ENCODE results near the gene SCAF4.

Gene SCAF4

DNA sequence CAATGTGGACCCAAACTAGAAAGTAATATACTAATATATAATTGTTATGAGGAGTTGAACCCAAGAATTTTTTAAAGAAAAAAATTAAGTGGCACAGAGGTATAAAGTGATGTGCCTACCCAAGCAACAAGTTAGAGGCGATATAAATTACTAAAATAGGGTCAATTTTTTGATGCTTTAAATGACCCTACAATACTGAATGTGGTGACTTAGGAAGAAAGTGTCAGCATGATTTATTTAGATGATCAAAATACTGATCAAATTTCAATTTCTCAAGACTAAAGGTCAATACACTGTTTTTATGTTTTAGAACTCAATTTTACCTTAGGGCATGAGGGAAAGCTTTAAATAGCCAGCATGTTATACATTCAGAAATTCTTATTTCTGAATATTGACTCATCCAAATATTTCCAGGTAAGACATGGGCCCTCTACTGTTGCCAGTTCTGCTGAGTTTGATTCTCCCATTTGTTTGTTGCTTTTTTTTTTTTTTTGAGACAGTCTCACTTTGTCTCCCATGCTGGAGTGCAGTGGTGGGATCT is 20.1 kb downstream of the SCAF4 start:
- DNase-seq: no peak

- no peak for DNase-seq
Measured at GRCh38 chr21:31711326-31711725, 20.6 kb downstream of the SCAF4 start.

- DNase-seq: no peak
Measured at GRCh38 chr21:31710586-31710985, 21.3 kb downstream of the SCAF4 start.

DNA sequence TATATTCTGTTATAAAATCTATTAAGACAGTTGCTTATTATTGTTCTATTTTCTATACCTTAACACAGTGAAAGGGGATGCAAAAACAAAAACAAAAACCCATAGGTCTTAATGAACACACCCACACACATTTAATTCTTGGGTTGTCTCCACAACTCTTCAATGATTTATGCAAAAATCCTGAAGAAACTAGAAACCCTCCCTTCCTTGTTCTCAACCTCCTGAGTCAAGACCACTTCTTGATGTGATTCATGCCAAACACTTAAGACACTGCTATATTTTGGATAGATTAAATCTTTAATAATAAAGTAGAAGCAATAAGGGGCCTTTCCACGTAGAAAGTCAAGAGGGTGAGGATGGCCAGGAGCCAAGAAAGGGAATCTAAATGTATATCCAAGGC is 23.4 kb downstream of the SCAF4 start:
- DNase-seq: no peak

- no peak for DNase-seq
Measured at GRCh38 chr21:31707499-31707898, 24.4 kb downstream of the SCAF4 start.

DNA sequence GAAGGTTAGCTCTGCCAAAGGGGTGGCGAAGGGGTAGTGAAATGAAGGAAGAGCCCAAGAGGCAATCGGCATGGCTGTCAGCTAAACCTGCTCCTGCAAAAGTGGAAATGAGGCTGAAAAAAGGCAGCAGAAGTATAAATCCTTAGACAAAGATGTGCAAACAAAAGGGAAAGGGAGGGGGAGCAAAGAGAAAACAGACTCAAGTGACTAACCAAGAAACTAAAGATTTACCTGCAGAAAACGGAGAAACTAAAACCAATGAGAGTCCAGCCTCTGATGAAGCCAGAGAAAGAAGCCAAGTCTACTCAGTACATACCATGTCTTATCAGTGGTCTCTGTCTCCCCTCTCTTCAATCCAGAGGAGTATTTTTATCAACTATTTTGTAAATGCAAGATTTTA is 25.4 kb downstream of the SCAF4 start:
- DNase-seq: no peak

DNA sequence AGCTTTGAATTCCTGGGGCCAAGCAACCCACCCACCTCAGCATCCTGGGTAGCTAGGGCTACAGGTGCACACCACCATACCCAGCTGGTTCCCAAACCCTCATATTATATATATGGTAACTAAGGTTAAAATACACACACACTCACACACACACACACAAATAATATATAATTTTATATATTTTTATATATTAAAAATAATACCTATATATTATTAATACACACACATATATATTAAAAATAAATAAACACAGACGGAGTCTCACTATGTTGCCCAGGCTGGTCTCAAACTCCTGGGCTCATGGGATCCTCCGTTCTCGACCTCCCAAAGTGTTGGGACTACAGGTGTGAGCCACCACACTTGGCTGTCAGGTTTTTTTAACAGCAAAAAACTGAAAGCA is 31.9 kb downstream of the SCAF4 start:
- no peak for DNase-seq

DNA sequence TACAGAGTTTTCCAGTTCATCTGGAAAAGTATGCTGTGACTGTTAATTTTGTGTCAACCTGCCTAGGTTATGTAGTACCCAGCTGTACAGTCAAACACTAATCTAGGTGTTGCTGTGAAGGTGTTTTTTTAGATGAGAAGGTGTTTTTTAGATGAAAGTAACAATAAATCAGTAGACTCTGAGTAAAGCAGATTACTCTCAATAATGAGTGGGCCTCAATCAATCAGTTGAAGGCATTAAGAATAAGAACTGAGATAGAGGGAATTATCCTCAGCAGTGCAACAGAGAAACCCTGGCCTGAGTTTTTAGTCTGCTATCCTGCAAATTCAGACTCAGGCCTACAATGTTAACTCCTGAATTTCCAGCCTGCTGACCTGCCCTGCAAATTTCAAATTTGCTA is 33.5 kb downstream of the SCAF4 start:
- no peak for DNase-seq

- DNase-seq: no peak
Measured at GRCh38 chr21:31696424-31696823, 35.5 kb downstream of the SCAF4 start.

DNA sequence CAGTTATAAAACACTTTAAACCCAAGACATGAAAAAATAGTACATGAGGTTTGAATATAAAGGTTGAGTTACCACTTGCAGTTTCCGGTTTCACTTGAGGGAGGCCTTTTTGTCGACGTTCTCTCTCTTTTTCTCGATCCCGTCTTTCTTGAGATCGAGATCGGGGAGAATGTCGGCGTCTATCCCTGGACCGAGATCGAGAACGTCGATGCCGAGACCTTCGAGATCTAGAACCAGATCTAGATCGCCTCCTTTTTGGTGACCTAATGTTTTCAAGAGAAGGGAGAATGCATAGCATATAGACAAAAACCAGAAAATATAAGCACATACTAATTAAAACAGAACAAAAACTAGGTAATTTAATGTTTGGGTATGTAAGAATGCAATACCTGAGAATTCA is 38.7 kb downstream of the SCAF4 start:
- no peak for DNase-seq

GRCh38 chr21:31688603-31689368 is 43.1 kb downstream of the SCAF4 start:
- no peak for DNase-seq

DNA sequence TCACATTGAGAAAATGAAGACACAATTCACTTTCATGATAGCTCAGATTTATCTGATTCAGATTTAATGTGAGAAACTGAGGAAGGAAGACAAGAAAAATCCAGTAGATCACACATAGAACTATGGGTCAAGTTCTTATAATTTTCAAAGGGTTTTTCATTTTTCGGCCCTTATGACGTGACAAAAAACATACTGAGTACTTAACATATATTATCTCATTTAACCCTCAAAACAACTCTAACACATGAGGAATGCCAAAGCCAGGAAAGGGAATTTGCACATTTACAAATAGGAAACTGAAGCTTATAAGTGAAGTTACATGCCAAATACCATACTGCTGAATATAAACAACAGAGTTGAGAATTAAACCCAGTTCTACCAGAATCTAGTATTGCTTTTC is 44.8 kb downstream of the SCAF4 start:
- no peak for DNase-seq

DNA sequence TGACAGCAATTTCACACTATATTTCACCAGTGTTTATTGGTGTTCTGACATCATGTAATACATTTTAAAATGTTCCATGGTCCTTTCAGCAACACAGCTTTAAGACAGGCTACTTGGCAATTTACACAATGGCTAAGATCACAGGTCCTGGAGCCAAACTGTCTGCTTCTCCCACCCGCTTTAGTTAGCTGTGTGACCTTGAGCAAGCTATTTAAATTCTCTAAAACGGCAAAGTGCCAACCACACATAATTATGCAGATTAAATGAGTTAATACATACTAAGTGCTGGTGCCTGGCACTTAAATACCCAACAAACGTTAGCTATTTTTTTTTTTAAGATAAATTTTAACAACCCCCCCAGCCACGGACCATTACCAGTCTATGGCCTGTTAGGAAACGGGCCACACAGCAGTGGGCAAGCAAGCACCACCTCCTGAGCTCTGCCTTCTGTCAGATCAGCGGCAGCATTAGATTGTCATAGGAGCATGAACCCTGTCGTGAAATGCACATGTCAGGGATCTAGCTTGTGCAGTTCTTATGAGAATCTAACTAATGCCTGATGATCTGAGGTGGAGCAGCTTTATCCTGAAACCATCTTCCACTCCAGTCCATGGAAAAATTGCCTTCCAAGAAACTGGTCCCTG is 45.5 kb downstream of the SCAF4 start:
- no peak for DNase-seq

DNA sequence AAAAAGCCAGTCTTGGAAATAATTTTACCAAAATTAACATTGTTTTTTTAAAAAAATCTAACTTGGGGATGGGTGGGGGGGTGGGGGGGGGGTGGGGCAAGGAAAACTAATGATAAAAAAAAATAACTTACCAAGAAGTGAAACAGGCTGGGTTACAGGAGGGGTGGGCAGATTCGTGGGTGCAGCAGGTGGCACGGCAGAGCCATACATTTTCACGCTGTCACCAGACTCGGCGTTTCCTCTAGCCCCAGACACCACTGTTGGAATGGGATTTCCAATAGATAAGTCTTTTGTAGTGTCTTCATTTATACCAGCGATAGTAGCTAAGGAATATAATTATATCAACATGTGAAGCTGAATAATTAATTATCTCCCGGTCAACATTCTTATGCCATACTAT is 47.0 kb downstream of the SCAF4 start:
- no peak for DNase-seq

DNA sequence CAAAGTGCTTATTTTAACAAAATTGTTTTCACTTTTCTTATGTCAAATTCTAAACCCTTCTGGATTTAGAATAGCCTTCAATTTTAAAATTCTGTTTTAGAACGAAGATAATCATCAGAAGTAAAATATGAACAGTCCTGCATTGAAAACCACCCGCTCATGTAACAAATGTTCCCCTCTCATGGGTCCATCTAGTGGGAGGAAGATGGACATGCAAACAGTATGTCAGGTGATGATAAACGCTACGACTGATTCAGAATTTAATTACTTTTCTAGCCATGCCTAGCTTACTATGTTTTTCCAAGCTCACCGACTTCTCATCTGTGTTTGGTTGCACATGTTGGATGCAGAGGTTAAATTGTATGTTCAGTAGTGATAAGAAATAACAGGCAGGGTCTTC is 48.9 kb downstream of the SCAF4 start:
- no peak for DNase-seq

DNA sequence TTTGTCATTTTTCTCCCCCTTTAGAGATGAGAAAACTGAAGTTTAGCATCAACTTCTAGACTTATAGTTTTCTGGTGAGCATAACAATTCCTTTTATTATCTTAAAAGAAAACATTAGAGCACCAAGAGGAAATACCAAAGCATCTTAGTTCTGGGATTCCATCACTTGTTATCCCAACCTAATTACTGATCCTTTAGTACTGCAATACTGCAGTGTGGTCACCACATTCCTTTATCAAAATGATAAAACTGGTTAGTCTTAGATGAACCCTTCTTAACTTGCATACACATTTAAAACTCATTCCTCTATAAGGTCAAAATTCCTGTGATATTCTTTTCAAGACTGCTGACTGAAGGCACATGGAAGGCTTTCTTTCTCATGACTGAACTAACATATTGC is 49.3 kb downstream of the SCAF4 start:
- DNase-seq: no peak

DNA sequence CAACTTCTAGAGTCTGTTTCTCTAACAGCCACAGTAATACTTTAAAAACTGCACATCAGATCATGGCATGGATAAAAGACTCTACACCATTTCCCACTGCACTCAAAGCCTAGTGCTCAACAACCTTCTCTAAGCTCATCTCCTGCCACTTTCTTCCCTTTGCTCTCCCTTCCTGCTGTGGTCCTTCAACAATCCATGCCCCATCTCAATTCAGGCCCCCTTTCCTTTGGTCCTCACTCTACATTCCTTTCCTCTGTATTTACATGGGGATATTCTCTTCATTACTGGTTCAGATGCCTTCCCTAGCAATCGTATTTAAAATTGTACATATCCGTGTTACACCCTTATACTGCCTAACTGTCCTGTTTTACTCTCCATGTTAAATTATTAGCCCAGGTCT is 53.4 kb downstream of the SCAF4 start:
- no peak for DNase-seq

- DNase-seq: no peak
Measured at GRCh38 chr21:31677047-31677446, 54.9 kb downstream of the SCAF4 start.

DNA sequence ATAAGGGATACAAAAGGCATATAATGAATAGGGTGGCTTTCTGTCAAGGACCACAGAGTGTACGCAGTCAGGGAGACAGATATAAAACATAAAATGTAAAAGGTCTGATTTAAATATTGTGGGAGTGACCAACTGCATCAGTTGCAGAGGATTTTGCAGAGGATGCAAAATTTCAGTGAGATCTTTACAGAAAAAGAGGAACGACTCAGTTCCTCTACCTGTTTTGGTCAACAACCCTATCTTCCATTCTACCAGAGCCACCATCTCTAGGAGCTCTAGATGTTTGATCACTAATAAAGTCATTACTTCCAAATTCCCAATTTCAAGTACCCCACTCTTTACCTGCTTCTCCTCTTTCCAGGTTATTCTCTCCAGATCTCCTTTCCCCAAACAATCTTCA is 56.0 kb downstream of the SCAF4 start:
- DNase-seq: no peak

GRCh38 chr21:31675318-31675717 is 56.6 kb downstream of the SCAF4 start:
- DNase-seq: no peak

GRCh38 chr21:31673321-31673912 is 58.5 kb downstream of the SCAF4 start:
- no peak for DNase-seq

DNA sequence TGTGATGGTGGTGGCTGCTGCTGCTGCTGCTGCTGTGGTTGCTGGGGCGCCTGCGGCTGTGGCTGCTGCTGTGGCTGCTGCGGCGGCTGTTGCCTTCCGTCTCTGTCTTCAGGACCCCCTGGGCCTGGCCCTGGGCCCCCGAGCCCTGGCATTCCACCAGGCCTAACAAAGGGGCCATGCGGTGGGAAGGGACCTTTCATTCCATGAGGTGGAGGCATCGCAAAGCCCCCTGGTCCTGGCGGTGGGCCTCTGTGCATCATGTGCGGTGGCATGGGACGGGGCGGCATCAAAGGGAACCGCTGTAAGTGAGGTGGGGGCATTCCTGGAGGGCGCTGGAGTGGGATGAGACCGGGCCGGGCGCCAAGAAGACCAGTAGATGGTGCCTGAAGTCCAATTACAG is 60.0 kb downstream of the SCAF4 start:
- no peak for DNase-seq

DNA sequence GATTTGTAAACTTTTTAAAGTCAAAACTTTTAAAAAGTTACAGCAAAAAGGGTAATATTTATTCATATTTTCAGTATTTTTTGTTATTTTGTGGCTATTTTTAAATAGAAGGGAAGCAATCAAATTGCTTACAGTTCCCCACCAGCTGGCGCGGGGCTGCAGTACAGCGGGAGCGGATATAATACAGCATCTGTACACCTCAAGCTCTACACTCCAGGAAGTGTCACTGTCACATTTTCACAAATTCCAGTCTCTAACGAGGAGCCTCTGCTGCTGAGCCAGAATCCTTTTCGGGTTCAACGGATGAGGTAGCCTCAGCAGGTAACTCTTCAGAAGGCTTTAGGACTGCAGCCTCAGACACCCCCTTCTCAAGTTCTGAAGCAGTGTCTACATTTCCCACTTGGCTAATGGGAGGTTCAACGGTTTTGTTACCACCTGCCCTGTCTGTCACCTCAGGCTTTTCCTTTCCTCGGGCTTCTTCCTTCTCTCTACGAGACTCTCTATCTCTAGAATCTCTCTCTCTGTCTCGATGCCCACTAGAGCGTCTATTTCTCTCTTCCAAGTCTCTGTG is 60.7 kb downstream of the SCAF4 start:
- no peak for DNase-seq

- DNase-seq: no peak
Measured at GRCh38 chr21:31670070-31670469, 61.8 kb downstream of the SCAF4 start.
